GM12892 (cell line): ENCODE results near the gene NECAB3.

Source experiments
- DNase-seq: peaks from one replicate; pipeline ENCODE4 v3.0.0; 2011; ENCODE audit not compliant: insufficient read length
- FAIRE-seq: peaks from 2 replicates; lab custom pipeline; 2011; peaks lifted over from hg19 to GRCh38; lab: Jason Lieb, UNC
- POLR2A ChIP-seq: IDR thresholded peaks from 2 replicates; pipeline ENCODE4 v1.6.1; 2011; ENCODE audit warnings: low read depth, low read length, control low read depth
- POLR2AphosphoS5 ChIP-seq: IDR thresholded peaks from 2 replicates; pipeline ENCODE4 v1.6.1; 2011; ENCODE audit warnings: low read depth, low read length, control low read depth
- TAF1 ChIP-seq: IDR thresholded peaks from 2 replicates; pipeline ENCODE4 v1.6.1; 2011; ENCODE audit warnings: low read depth, mild to moderate bottlenecking, control low read depth, low read length, borderline replicate concordance

NECAB3 gene

DNA sequence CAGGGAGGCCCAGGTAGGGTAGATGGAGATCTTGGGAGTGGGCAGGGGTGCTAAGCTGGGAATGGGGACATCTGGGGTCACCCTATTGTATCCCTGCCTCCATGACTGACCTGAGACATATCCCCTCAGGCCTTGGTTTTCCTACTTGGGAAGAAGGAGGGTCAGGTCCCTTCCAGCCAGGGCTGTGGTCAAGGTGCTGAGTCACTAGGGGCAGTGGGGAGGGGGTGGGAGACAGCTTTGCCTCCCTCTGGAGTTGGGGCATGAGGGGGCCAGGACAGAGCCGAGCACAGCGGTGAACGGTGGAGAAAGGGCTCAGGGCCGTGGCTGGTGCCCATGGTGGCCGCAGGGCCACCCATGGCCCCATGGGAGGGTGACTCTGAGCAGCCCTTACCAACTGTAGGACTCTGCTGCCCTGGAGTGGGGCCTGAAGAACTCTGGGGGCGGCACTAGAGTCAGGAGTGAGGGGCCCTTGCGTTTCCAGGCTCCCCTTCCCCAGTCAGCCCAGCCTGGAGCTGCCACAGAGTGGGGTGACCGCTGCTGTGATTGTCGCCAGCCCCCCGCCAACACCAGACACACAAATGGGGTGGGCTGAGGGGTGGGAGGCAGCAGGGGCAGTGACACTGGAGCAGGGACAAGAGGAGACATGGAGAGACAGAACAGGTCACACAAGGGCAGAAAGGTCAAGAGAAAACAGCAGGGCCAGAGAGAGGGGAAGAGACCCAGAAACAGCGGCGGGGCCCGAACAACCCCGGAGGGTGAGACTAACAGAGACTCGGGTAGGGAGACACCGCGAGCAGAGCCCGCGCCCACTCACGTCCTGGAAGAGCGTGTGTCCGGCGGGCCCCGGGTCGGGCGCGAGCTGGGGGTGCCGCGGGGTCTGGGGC lies 576 bp downstream of the NECAB3 start:
- TF ChIP-seq POLR2AphosphoS5 = no peak
- TF ChIP-seq POLR2A = no peak
- TF ChIP-seq TAF1 = no peak
- FAIRE-seq (no peak), DNase-seq (no peak)

DNA sequence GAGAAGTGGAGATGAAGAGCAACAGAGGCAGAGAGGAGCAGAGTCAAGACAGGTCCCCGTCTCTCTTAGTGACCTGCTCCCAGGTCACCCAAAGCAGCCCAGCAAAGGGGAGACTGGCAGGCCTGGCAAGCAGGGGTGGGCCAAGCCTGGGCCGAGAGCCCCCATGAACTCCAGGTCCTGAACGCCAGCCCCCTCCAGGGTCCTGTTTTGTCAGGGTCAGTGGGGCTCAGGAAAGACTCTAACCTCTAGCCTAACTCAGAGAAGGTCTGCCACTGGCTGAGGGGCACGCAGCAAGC lies 1.2 kb downstream of the NECAB3 start:
- no peak for DNase-seq
- FAIRE-seq = no peak
- TF ChIP-seq POLR2AphosphoS5 = no peak
- no peak for TF ChIP-seq TAF1
- no peak for TF ChIP-seq POLR2A

DNA sequence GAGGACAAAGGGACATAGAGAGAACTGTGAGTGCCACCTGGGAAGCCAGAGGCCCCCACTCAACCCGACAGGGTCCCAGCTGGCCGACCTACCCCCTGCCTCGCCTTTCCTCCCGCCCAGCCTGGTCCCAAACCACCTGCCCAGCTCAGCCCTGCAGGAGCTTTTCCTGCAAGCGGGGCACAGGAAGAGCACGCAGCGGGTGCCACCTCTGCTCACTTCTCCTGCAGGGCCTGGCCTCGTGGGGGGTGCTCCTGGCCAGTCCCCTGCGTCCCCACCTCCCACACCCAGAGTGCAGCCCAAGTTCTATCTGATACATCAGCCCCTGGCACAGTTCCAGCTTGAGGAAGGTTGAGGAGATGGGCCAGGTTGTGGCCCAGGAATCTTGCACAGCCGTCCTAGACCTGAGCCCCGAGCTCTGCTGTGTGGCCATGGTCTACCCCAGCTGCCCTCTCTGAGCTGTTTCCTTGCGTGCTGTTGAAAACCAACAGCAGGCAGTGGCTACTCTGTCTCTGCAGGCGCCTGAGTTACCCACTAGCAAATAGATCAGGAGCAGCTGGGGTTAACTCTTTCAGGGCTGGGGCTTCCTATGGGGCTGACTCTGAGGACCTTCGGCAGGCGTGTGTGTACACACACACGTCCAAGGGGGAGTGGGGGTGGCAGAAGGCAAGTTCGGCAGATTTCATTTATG lies 1.7 kb downstream of the NECAB3 start:
- DNase-seq = no peak
- no peak for TF ChIP-seq POLR2AphosphoS5
- TF ChIP-seq POLR2A = no peak
- TF ChIP-seq TAF1 = no peak
- no peak for FAIRE-seq

DNA sequence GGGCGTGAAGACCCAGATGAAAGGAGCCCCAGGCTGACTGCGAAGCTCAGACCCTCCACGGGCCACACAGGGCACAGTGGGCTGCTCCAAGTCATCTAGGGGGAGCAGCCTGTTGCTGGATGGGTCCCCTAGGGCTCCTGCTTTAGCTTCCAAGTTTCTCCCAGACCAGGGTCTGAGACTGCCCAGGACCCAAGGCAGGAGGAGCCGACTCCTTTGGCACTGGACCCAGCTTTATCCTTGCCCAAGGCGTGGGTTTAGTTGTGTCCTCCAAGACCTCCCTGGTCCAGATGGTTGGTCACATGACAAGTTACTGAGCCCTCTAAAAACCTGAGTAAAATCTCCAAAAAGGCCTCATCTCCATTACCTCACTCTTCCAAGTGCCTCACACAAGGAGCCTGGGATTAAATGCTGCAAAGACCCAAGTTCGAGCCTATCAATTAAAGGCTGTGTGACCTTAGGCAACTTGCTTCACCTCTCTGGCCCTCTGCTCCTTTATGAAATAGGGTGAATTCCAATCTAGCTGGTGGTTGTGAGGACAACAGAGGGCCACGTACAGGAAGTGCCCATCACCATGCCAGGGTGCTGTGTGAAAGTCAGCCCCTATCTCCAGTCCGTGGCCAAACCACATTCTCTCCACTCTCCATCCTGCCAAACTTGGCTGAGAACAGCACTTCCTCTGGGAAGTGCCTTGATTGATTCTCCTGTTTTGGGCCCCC lies 2.5 kb downstream of the NECAB3 start:
- TF ChIP-seq TAF1 = no peak
- TF ChIP-seq POLR2AphosphoS5 = no peak
- TF ChIP-seq POLR2A = no peak
- FAIRE-seq (no peak), DNase-seq (no peak)

DNA sequence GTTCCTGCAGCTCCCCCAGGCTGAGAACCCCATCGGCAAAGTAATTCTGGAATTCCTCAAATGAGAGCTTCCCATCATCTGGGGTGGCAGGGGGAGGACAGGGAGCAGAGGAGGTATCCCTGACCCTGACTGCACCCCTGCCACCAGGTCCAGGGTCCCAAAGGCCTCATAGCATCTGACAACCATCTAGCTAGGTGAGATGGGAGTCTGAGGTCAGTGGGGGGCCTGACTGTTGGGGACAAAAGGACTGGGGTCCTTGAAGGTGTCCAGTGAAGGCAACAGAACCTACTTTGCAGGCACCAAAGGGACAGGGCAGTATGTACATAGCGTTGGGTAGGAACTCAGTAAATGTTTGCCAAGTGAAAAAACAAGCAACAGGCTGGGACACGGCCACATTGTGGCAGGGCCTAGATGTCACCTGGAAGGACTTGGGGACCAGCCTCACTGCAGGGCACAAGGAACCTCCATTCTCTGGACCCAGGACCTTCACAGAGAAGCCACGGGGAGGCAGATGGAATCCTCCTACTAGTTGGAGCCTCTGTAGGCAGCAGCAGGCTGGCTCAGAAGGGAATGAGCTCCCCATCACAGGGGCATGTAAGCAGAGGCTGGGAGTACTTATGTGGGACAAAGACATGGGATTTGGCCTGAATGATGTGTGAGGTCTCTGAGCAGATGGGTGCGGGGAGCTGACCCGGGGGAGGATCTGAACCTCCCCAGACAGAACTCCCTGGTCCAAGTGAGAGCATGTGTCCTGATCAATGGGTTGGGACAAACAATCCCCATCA lies 3.3 kb downstream of the NECAB3 start:
- FAIRE-seq (no peak), DNase-seq (no peak)
- no peak for TF ChIP-seq POLR2AphosphoS5
- no peak for TF ChIP-seq POLR2A
- no peak for TF ChIP-seq TAF1

DNA sequence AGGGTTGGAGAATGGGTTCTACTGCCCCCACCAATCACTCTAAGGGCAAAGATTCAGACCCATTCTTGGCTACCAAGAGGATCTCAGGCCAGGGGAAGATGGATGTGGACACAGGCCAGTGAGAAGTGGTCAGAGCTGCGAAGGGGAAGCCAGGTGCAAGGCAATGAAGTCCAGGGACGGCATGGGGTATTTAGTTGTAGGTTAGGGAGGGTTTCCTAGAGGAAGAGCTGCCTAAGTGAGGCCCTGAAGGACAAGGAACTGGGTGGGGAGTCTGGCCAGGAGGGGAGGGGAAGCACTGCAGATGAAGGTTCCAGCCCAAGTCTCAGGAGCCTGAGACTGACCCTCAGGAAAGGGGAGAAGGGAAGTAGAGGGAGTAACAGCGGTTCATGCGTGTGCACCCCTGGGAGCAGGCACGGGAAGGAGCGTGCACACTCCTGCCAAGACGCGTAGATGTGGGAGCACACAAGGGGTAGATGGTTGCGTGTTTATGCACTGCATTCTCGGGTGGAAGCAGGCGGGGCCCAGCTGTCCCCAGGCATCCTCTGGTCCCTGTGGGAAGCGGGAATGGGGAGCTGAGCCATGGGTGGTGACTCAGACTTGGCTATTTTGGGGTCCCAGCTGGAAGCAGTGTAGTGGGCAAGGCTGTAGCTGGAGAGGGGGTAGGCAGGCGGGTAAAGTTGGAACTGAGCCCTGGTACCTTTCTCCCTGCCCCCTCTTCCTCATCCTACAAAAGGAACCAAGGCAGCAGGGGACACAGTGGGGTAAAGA lies 4.2 kb downstream of the NECAB3 start:
- FAIRE-seq (no peak), DNase-seq (no peak)
- no peak for TF ChIP-seq POLR2AphosphoS5
- no peak for TF ChIP-seq POLR2A
- TF ChIP-seq TAF1 = no peak

DNA sequence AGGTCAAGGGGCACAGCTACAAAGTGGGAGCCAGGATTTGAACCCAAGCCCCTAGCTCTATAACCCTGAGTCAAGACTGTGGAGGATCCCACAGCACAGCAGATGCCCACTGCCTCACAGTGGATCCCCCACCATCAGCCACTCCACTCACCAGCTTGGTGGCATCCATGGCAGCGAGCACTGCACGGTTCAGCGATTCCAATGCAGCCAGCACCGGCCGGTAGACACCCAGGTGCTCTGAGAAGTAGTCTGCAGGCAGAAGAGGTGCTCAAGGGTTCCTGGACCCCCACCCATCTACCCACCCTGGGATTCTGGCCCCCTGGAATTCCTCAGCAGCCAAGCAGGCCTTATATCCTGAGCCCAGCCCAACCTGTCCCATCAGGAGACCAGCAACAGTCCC lies 5.0 kb downstream of the NECAB3 start:
- TF ChIP-seq POLR2A (no peak), POLR2AphosphoS5 (no peak), TAF1 (no peak)
- DNase-seq (no peak), FAIRE-seq (no peak)

DNA sequence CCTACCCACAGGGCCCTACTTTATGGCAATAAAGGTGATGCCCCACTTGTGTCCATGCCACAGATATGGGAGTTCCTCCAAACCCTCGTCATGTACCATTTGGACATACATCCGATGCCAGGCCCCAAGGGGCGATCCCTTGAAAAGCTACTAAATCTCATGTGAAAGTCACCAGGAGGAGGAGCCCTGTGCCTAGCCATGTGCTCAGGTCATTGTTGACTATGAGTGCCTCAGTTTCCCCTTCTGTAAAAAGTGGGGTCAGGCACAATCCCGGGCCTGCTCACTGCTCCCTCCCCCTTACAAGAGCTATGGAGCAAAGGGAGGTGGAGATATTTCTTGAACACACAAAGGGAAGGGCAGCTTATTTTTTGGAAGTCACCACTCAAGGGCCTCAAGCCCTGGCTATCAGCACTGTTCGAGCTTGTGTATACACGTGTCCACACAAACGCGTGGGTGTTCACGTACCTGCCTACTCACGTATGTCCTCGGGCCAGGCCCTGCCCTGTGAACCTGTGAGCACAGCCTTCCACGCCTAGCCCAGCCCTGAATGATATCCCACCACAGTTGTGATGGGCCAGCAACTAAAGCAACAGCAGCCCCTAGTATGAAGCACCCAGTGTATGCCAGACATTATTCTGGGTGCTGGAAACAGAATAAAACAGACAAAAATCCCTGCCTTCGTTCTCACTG lies 5.6 kb downstream of the NECAB3 start:
- DNase-seq (no peak), FAIRE-seq (no peak)
- TF ChIP-seq POLR2A (no peak; the same call in 1 of the 2 replicates), POLR2AphosphoS5 (no peak), TAF1 (no peak)

DNA sequence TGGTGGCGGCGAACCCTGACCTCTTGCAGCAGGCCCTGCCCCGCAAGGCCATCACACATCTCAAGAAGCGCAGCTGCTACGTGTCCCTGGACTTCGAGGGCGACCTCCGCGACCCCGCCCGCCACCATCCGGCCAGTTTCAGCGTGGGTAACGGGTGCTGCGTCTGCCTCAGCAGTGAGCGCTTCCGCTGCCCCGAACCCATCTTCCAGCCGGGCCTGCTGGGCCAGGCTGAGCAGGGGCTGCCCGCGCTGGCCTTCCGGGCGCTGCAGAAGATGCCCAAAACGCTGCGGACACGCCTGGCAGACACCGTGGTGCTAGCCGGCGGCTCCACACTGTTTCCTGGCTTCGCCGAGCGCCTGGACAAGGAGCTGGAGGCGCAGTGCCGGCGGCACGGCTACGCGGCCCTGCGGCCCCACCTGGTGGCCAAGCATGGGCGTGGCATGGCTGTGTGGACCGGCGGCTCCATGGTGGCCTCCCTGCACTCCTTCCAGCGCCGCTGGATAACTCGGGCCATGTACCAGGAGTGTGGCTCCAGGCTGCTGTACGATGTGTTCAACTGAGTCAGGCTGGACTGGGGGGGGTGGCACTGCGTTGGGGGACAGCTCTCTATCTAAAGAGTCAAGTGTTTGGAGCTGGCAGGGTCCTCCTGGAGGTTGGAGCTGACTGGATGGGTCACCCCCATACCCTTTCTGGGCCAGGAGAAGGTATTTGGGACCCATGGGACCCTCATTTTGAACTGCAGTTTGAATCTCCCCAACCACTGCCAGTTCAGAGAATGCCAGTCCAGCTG lies 6.4 kb downstream of the NECAB3 start:
- peak; percentile 91 for DNase-seq
- TF ChIP-seq POLR2AphosphoS5 (no peak), TAF1 (no peak), POLR2A (no peak)
- peak; percentile 92 for FAIRE-seq

DNA sequence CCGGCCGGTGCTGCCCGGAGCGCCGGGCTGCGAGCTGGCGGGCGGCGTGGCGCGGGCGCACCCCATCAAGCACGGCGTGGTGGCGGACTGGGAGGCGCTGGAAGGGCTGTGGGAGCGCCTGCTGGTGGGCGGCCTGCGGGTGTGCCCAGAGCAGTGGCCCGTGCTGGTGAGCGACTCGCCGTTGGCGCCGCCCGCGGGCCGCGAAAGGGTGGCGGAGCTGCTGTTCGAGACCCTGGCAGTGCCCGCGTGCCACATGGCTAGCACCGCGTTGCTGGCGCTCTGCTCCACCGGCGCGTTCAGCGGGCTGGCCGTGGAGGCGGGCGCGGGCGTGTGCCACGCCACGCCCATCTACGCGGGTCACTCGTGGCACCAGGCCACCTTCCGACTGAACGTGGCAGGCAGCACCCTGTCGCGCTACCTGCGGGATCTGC lies 7.0 kb downstream of the NECAB3 start:
- FAIRE-seq (peak; percentile 24), DNase-seq (peak; percentile 50)
- TF ChIP-seq TAF1 = no peak
- no peak for TF ChIP-seq POLR2A
- TF ChIP-seq POLR2AphosphoS5 = no peak
